Left ventricle myocardium inferior (tissue), 1 donor: ENCODE measurements around the gene ASB18. TPM values are rescaled to one million over a fixed set of nuclear protein-coding genes. Genes with fewer than 3 reads are reported as not detected.

Source experiments
- DNase-seq: peaks from one replicate; pipeline ENCODE4 v3.0.0-alpha.2; 2020
- H3K27ac ChIP-seq: fragments of 200-600 bp; replicated peaks from 2 replicates; pipeline ENCODE4 v1.8.0; 2021
- H3K27me3 ChIP-seq: fragments of 200-600 bp; 2 replicates; pipeline ENCODE4 v1.8.0; 2021; ENCODE audit warnings: low read depth
- H3K36me3 ChIP-seq: fragments of 200-600 bp; 2 replicates; pipeline ENCODE4 v1.8.0; 2021
- H3K4me1 ChIP-seq: fragments of 200-600 bp; 2 replicates; pipeline ENCODE4 v1.8.0; 2021
- H3K4me3 ChIP-seq: fragments of 200-600 bp; 2 replicates; pipeline ENCODE4 v1.8.0; 2021; ENCODE audit warnings: mild to moderate bottlenecking, moderate library complexity
- H3K9me3 ChIP-seq: fragments of 200-600 bp; replicated peaks from 2 replicates; pipeline ENCODE4 v1.8.0; 2021
- intact Hi-C: fragments of 100-400 bp; cut with micrococcal nuclease; formaldehyde crosslinking; loops from one replicate; pipeline ENCODE4 v1.11.0; 2022
- total RNA-seq: library from RNA; stranded (reverse); fragmentation: NEBNext Ultra II Directional; extraction: Animal tissue kit (Norgen Biotek cat#: 25700); gene quantifications from one replicate; pipeline ENCODE4 v1.2.1, GENCODE V29; 2021
- TF ChIP-seq, protein P1 (sequence below): fragments of 200-600 bp; IDR thresholded peaks from 2 replicates; pipeline ENCODE4 v1.8.0; 2021; ENCODE audit warnings: antibody characterized with exemption, mild to moderate bottlenecking, borderline replicate concordance
- donor health status: DM: no; HTN: yes; CAD: no; lungs with severe emphysema.

ASB18 gene
- total RNA-seq, 1 donor from 2014 or later: 11.3 TPM

DNA sequence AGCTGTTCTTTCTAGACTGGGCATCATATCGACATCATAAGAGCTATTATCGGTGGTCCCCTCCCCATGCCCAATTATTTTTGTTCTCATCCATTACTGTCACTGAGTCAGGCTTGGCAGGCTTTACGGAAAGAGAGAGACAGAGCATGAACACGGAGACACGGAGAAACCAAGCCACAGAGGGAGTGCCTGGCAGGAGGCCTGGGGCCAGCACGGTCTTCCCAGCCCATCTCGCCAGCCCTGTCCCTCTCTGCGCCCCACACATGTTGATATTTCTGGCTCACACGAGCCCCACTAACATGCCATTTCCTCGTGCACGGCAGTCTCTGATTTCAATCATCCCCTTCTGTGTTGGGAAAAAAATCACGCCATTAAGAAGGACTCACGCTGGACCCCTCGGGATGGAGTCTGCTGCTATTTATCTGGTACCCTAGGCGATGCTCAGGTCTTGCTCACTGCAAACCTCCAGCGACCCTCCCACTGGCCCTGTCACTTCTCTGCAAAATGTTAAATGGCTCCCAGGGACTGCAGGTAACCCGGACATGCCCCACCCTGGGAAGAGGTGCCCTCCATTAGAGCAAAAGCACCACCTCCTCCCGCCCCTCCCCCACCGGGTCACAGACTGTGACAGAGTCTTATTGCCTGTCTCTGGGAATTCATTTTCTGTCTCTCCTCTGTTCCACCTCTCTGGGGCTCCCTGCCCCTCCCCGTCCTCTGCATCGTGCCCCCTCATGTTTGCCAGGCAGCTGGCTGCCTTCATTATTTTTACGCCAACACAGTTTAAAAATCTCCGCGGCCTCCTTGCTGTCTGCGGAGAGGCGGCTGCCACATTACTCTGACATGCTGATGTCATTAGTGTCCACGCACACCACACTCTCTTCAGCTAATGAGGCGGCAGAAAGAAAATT lies 55.9 kb downstream of the ASB18 start:
- TF ChIP-seq, protein P1, sequence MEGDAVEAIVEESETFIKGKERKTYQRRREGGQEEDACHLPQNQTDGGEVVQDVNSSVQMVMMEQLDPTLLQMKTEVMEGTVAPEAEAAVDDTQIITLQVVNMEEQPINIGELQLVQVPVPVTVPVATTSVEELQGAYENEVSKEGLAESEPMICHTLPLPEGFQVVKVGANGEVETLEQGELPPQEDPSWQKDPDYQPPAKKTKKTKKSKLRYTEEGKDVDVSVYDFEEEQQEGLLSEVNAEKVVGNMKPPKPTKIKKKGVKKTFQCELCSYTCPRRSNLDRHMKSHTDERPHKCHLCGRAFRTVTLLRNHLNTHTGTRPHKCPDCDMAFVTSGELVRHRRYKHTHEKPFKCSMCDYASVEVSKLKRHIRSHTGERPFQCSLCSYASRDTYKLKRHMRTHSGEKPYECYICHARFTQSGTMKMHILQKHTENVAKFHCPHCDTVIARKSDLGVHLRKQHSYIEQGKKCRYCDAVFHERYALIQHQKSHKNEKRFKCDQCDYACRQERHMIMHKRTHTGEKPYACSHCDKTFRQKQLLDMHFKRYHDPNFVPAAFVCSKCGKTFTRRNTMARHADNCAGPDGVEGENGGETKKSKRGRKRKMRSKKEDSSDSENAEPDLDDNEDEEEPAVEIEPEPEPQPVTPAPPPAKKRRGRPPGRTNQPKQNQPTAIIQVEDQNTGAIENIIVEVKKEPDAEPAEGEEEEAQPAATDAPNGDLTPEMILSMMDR: no peak
- Histone ChIP-seq H3K27me3 (peaks cover 17% of the 10 kb centered on the region), H3K4me1 (no peaks in the 10 kb centered on the region), H3K27ac (no peak overlapping the region), H3K9me3 (peaks cover 19% of the 10 kb centered on the region), H3K4me3 (no peak overlapping the region), H3K36me3 (no peaks in the 10 kb centered on the region)
- no peak for DNase-seq
- intact Hi-C loops: no loop called here

DNA sequence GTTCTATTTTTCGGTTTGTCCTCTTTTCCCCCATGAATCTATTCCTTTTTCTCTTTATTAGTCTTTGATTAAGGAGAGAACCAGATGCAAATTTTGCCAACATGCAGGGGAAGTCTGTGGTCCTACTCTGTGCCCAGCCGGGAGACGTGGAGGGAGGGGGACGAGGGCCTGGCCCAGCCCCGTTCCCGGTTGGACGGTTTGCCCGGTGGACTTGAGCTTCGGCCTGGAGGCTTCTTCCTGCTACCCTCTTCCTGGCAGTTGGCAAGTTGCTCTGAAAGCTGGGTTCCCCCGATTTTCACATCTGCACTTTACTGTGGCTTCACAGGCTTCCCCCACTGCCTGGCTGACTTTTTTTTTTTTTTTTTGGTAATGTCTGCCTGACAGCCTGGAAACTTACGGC lies 56.7 kb downstream of the ASB18 start:
- no peak for DNase-seq
- Histone ChIP-seq H3K27me3 (peaks cover 9% of the 10 kb centered on the region), H3K27ac (no peak overlapping the region), H3K9me3 (peaks cover 19% of the 10 kb centered on the region), H3K4me1 (no peaks in the 10 kb centered on the region), H3K36me3 (no peaks in the 10 kb centered on the region), H3K4me3 (no peak overlapping the region)
- TF ChIP-seq, protein P1: no peak
- intact Hi-C loops: no loop called here

DNA sequence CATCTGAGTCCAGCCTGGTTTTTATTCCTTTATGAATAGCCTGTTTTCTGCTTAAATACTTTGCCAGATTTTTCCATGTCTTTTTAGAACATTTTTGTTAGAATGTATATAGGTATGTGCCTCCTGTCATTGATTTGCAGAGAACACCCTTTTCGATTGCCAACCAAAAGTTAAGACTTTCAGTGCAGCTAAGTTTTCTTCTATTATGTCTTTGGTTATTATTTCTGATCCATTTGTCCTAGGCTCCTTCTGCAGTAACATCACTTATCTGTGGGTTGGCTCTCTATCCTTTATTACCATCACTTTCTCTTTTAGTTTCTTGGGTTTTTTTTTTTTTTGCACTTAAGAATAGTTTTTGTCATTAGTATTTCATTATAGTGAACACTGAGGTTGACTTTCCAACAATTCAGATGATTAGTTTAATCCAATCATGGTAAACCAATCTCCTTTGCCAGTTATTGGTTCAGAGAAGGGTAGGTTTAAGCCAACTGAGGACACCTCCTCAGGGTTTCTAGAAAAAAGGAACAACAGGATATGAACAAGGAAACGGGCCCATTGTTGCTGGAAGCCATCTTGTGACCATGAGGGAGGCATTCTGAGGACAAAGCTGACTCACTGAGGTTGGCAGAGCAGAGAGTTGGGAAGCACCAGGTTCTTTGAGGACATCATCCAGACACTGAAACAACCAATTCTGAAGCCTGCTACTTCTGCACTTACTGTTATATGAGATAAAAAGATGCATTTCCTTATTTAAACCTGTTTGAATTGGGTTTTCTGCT lies 58.1 kb downstream of the ASB18 start:
- Histone ChIP-seq H3K27me3 (peaks cover 2% of the 10 kb centered on the region), H3K4me3 (no peak overlapping the region), H3K9me3 (peaks cover 19% of the 10 kb centered on the region), H3K4me1 (no peaks in the 10 kb centered on the region), H3K36me3 (no peaks in the 10 kb centered on the region), H3K27ac (no peak overlapping the region)
- DNase-seq: no peak
- intact Hi-C loops: no loop called here
- TF ChIP-seq, protein P1: no peak

DNA sequence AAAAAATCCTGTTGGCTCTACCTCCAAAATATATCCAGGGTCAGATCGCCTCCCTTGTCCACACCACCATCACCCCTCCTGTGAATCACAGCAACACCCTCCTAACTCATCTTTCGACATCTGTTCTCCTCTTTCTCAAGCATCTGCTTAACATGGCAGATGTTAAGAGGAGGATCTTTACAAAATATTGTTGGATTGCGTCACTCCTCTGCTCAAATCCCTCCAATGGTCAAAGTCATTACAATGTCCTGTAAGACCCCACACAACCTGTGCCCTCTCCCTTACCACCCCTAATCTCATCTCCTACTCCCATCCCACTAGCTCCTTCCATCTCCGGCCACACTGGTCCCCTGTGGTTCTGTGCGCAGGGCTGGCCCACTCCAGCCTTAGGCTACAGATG lies 59.3 kb downstream of the ASB18 start:
- no peak overlapping the region for H3K4me3 ChIP-seq
- no peak overlapping the region for H3K27ac ChIP-seq
- no peaks in the 10 kb centered on the region for H3K36me3 ChIP-seq
- TF ChIP-seq, protein P1: no peak
- H3K27me3 ChIP-seq: no peaks in the 10 kb centered on the region
- DNase-seq: no peak
- intact Hi-C loops: no loop called here
- no peaks in the 10 kb centered on the region for H3K4me1 ChIP-seq
- H3K9me3 ChIP-seq: peaks cover 19% of the 10 kb centered on the region

DNA sequence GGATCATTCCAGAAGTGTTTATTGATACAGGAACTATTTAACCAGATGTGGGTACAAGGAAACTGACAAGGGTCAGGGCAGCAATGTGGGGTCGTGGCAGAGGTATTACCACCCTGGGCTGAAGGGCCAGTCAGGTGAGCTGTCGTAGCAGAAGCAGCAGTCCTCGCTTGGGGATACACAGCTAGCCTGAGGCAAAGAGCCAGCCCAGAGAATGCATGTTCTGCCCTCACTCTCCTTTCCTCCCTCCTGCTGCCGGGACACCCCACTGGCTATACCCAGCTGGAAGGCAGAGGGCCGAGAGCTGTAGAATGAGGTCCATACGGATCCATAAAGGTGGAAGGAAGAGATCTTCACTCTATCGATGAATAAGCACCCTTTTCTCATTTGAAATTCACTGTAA lies 63.8 kb downstream of the ASB18 start:
- no peak overlapping the region for H3K27ac ChIP-seq
- intact Hi-C loops: no loop called here
- H3K27me3 ChIP-seq: no peaks in the 10 kb centered on the region
- H3K9me3 ChIP-seq: peaks cover 3% of the 10 kb centered on the region
- DNase-seq: no peak
- H3K4me1 ChIP-seq: no peaks in the 10 kb centered on the region
- no peak overlapping the region for H3K4me3 ChIP-seq
- TF ChIP-seq, protein P1: no peak
- no peaks in the 10 kb centered on the region for H3K36me3 ChIP-seq
